Smooth muscle cell (in vitro differentiated cells): Measurements from ENCODE around the gene BICDL1. TPM values are rescaled to one million over a fixed set of nuclear protein-coding genes. Genes with fewer than 3 reads are reported as not detected.

Experiments used
- DNase-seq: peaks from one replicate; lab custom pipeline; 2025; ENCODE audit not compliant: unreplicated experiment; lab: John Stamatoyannopoulos, UW
- H2AFZ ChIP-seq: fragments of 200-600 bp; sonication (generic); 2 replicates; pipeline ENCODE4 v1.6.0; 2016; ENCODE audit warnings: antibody characterized with exemption, low read depth, mild to moderate bottlenecking
- H3F3A ChIP-seq: fragments of 200-600 bp; sonication (generic); 2 replicates; pipeline ENCODE4 v1.6.0; 2017; ENCODE audit warnings: antibody characterized with exemption, low read depth
- H3K27ac ChIP-seq: fragments of 200-600 bp; sonication (generic); 2 replicates; pipeline ENCODE4 v1.5.1; 2016; ENCODE audit warnings: low read depth, mild to moderate bottlenecking
- H3K27me3 ChIP-seq: fragments of 200-600 bp; sonication (generic); 2 replicates; pipeline ENCODE4 v1.6.1; 2016; ENCODE audit warnings: low read depth, mild to moderate bottlenecking
- H3K36me3 ChIP-seq: fragments of 200-600 bp; sonication (generic); 2 replicates; pipeline ENCODE4 v1.5.1; 2016; ENCODE audit warnings: low read depth
- H3K4me1 ChIP-seq: fragments of 200-600 bp; sonication (generic); 2 replicates; pipeline ENCODE4 v1.5.1; 2016; ENCODE audit warnings: low read depth
- H3K4me2 ChIP-seq: fragments of 200-600 bp; sonication (generic); 2 replicates; pipeline ENCODE4 v1.6.0; 2016; ENCODE audit warnings: mild to moderate bottlenecking
- H3K4me3 ChIP-seq: fragments of 200-600 bp; sonication (generic); 2 replicates; pipeline ENCODE4 v1.5.1; 2016; ENCODE audit warnings: mild to moderate bottlenecking
- H3K79me2 ChIP-seq: fragments of 200-600 bp; sonication (generic); 2 replicates; pipeline ENCODE4 v1.6.0; 2016; ENCODE audit warnings: low read depth, mild to moderate bottlenecking
- H3K9ac ChIP-seq: fragments of 200-600 bp; sonication (generic); 2 replicates; pipeline ENCODE4 v1.6.0; 2016; ENCODE audit warnings: low read depth
- H3K9me3 ChIP-seq: fragments of 200-600 bp; sonication (generic); replicated peaks from 2 replicates; pipeline ENCODE4 v1.5.1; 2016; ENCODE audit warnings: low read depth
- H4K20me1 ChIP-seq: fragments of 200-600 bp; sonication (generic); 2 replicates; pipeline ENCODE4 v1.6.0; 2016; ENCODE audit warnings: low read depth
- CTCF ChIP-seq: fragments of 200-600 bp; sonication (generic); IDR thresholded peaks from 2 replicates; pipeline ENCODE4 v1.5.1; 2017; ENCODE audit warnings: borderline replicate concordance, mild to moderate bottlenecking, antibody characterized with exemption; ENCODE audit not compliant: insufficient read depth, poor library complexity, severe bottlenecking
- WGBS: methylation state at CpG from one replicate; pipeline ENCODE4 v1.1.7; 2016; ENCODE audit warnings: low lambda C conversion rate; 5-methylcytosine and 5-hydroxymethylcytosine counted together
- polyA plus RNA-seq: library from polyadenylated mRNA; unstranded; fragments of >200 nt; fragmentation: Nextera tagmentation; extraction: Ambion mirVana; gene quantifications from 2 replicates; pipeline ENCODE4 v1.2.1, GENCODE V29; 2016
- total RNA-seq: library from RNA; depleted of rRNA; stranded (reverse); fragments of >200 nt; gene quantifications from 2 replicates; pipeline ENCODE4 v1.2.3, GENCODE V29; 2014

BICDL1 gene
- total and polyA plus RNA-seq, 2 experiments from 2014 or later = 0.43 to 1.7 TPM

- no peaks in the 10 kb centered on the region for H3K36me3 ChIP-seq
- DNase-seq = no peak
- H3K9ac ChIP-seq = no peak overlapping the region
- peaks cover 27% of the 10 kb centered on the region for H3K27me3 ChIP-seq
- peaks cover 8% of the 10 kb centered on the region for H3F3A ChIP-seq
- no peaks in the 10 kb centered on the region for H4K20me1 ChIP-seq
- TF ChIP-seq CTCF = no peak
- no peak overlapping the region for H2AFZ ChIP-seq
- H3K27ac ChIP-seq = no peak overlapping the region
- peak overlapping the region; percentile 54 for H3K4me3 ChIP-seq
- peaks cover 3% of the 10 kb centered on the region for H3K4me1 ChIP-seq
- no peaks in the 10 kb centered on the region for H3K79me2 ChIP-seq
- H3K4me2 ChIP-seq = peak overlapping the region; percentile 89
- WGBS = 46% methylated on average over 12 of the region's 12 CpGs
- no peaks in the 10 kb centered on the region for H3K9me3 ChIP-seq
Measured at GRCh38 chr12:119990382-119990874, 1.4 kb downstream of the BICDL1 start.

- Histone ChIP-seq H4K20me1 (no peaks in the 10 kb centered on the region), H3K4me1 (peaks cover 3% of the 10 kb centered on the region), H3K9me3 (no peaks in the 10 kb centered on the region), H3K36me3 (no peaks in the 10 kb centered on the region), H3K79me2 (no peaks in the 10 kb centered on the region), H2AFZ (no peak overlapping the region), H3K27ac (no peak overlapping the region), H3K4me2 (no peak overlapping the region), H3K4me3 (no peak overlapping the region), H3K27me3 (peaks cover 27% of the 10 kb centered on the region), H3F3A (peaks cover 8% of the 10 kb centered on the region), H3K9ac (no peak overlapping the region)
- TF ChIP-seq CTCF = no peak
- no peak for DNase-seq
- 87% methylated on average over 5 of the region's 5 CpGs for WGBS
Measured at GRCh38 chr12:119992129-119992705, 3.2 kb downstream of the BICDL1 start.

GRCh38 chr12:119994892-119995658 lies 6.0 kb downstream of the BICDL1 start:
- no peaks in the 10 kb centered on the region for H3K9me3 ChIP-seq
- H3K9ac ChIP-seq = no peak overlapping the region
- H3F3A ChIP-seq = no peaks in the 10 kb centered on the region
- no peaks in the 10 kb centered on the region for H4K20me1 ChIP-seq
- DNase-seq = no peak
- TF ChIP-seq CTCF = no peak
- WGBS = 53% methylated on average over 3 of the region's 3 CpGs
- H3K79me2 ChIP-seq = no peaks in the 10 kb centered on the region
- no peak overlapping the region for H3K4me3 ChIP-seq
- H2AFZ ChIP-seq = no peak overlapping the region
- peaks cover 3% of the 10 kb centered on the region for H3K4me1 ChIP-seq
- no peaks in the 10 kb centered on the region for H3K36me3 ChIP-seq
- no peak overlapping the region for H3K4me2 ChIP-seq
- H3K27me3 ChIP-seq = peaks cover 24% of the 10 kb centered on the region
- H3K27ac ChIP-seq = no peak overlapping the region
